Measurements from ENCODE around the gene TMEM185B. TPM values are rescaled to one million over a fixed set of nuclear protein-coding genes. Genes with fewer than 3 reads are reported as not detected.

The TMEM185B gene
- total RNA-seq, 1 donor from 2014 or later: 27.9 TPM

DNA sequence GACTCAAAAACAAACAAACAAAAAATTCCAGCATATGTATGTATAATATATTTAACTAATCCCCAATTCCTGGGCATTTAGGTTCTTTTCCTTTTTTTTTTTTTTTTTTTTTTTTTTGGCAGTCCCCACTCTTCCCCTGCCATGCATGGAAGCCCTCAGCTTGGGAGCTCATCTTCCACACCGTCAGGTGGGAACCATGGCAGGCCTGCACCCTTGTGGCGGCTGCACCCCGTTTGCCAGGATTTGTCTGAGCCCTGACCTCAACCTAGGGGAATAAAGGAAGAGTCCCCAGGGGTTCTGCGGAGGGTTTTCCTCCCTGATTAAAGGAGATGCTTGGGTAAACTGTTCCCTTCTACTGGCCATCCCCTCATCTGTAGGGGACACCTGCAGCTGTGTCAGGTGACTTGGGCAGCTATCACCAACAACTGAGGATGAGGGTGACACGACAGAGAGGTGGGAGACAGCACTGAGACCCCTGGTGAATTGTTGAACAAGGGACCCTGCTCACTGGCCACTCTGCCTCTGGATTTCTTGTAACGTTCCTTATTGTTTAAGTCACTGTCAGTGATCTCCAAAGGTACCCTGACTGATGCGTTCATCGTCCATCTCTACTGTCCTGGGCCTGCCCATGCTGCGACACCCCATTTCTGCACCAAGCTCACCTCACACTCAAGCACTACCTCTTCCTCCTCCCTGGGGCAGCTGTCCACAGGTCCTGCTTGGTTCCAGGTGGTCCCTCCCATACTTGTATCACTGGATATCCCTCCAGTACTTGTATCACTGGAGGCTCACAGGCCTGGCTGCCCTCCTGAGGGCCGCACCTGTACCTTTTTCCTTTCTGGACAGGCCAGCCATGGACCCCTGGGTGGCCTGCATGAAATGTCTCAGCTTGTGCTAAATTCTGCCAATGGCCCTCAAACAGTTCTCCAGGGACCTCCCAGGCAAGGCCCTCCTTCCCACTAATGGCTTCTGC lies 14.5 kb downstream of the TMEM185B start:
- Histone ChIP-seq H3K4me1 (ENCODE audit: insufficient read depth, low read length) (no peaks in the 10 kb centered on the region), H3K27me3 (ENCODE audit: insufficient read depth, low read length) (no peaks in the 10 kb centered on the region), H2AFZ (ENCODE audit: low read depth, low read length) (no peak overlapping the region), H3K9ac (ENCODE audit: low read length) (no peak overlapping the region), H3K79me2 (ENCODE audit: insufficient read depth, low read length) (no peaks in the 10 kb centered on the region), H3K4me3 (ENCODE audit: insufficient read depth, low read depth, low read length) (no peak overlapping the region), H3K4me2 (ENCODE audit: low read length) (no peak overlapping the region), H3K9me3 (ENCODE audit: insufficient read depth, low read depth, low read length) (no peaks in the 10 kb centered on the region), H3K36me3 (ENCODE audit: insufficient read depth, low read length) (no peaks in the 10 kb centered on the region), H3K27ac (ENCODE audit: low read depth, low read length) (no peak overlapping the region), H4K20me1 (ENCODE audit: insufficient read depth, low read length) (no peaks in the 10 kb centered on the region)
- TF ChIP-seq, protein P1, sequence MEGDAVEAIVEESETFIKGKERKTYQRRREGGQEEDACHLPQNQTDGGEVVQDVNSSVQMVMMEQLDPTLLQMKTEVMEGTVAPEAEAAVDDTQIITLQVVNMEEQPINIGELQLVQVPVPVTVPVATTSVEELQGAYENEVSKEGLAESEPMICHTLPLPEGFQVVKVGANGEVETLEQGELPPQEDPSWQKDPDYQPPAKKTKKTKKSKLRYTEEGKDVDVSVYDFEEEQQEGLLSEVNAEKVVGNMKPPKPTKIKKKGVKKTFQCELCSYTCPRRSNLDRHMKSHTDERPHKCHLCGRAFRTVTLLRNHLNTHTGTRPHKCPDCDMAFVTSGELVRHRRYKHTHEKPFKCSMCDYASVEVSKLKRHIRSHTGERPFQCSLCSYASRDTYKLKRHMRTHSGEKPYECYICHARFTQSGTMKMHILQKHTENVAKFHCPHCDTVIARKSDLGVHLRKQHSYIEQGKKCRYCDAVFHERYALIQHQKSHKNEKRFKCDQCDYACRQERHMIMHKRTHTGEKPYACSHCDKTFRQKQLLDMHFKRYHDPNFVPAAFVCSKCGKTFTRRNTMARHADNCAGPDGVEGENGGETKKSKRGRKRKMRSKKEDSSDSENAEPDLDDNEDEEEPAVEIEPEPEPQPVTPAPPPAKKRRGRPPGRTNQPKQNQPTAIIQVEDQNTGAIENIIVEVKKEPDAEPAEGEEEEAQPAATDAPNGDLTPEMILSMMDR (IDR thresholded peaks at IDR 0.05; ENCODE audit: insufficient read depth, low read depth, low read length): no peak
- TF ChIP-seq EZH2 (IDR thresholded peaks at IDR 0.05; ENCODE audit: insufficient read depth, low read length): no peak
- H3K27ac Mint-ChIP-seq (ENCODE audit: unreplicated experiment): no peak overlapping the region
- H3K27me3 Mint-ChIP-seq (ENCODE audit: low read depth, unreplicated experiment): peaks cover 13% of the 10 kb centered on the region
- DNase-seq (ENCODE audit: low read depth): no peak
- no peaks in the 10 kb centered on the region for H3K9me3 Mint-ChIP-seq (ENCODE audit: unreplicated experiment)
- no peak overlapping the region for H3K4me3 Mint-ChIP-seq (ENCODE audit: unreplicated experiment)
- no peaks in the 10 kb centered on the region for H3K4me1 Mint-ChIP-seq (ENCODE audit: low read depth, unreplicated experiment)
- H3K36me3 Mint-ChIP-seq (ENCODE audit: low read depth, unreplicated experiment): peaks cover 2% of the 10 kb centered on the region
- no peak for FAIRE-seq

DNA sequence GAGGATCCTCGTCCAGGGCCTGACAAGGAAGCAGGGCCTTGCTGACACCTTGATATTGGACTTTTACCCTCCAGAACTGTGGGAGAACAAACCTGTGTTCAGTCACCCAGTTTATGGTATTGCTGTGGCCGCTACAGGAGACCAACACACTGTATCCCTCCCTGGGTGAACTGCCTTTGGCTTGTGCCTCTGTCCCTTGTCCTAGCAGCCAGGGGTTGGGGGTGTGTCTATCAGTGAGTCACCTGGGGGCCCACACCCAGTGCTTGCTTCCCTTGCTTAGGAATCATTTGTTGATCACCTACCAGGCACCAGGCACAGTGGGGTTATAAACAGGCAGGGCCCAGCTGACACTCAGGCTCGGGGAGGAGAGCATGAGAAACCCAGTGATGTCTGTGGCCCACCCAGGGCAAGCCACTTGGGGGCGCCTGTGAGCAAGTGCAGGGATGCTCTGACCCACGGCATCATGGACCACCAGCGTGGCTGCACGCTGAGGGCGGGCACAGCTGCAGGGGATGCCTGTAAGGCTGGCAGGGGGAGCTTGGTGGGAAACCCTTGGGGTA lies 17.1 kb downstream of the TMEM185B start:
- Histone ChIP-seq H3K79me2 (ENCODE audit: insufficient read depth, low read length) (no peaks in the 10 kb centered on the region), H3K36me3 (ENCODE audit: insufficient read depth, low read length) (no peaks in the 10 kb centered on the region), H3K4me3 (ENCODE audit: insufficient read depth, low read depth, low read length) (no peak overlapping the region), H3K9ac (ENCODE audit: low read length) (no peak overlapping the region), H3K4me1 (ENCODE audit: insufficient read depth, low read length) (no peaks in the 10 kb centered on the region), H3K4me2 (ENCODE audit: low read length) (no peak overlapping the region), H4K20me1 (ENCODE audit: insufficient read depth, low read length) (no peaks in the 10 kb centered on the region), H3K27me3 (ENCODE audit: insufficient read depth, low read length) (no peaks in the 10 kb centered on the region), H2AFZ (ENCODE audit: low read depth, low read length) (no peak overlapping the region), H3K9me3 (ENCODE audit: insufficient read depth, low read depth, low read length) (no peaks in the 10 kb centered on the region), H3K27ac (ENCODE audit: low read depth, low read length) (no peak overlapping the region)
- Mint-ChIP-seq H3K4me3 (ENCODE audit: unreplicated experiment) (no peak overlapping the region), H3K9me3 (ENCODE audit: unreplicated experiment) (no peaks in the 10 kb centered on the region), H3K27me3 (ENCODE audit: low read depth, unreplicated experiment) (peaks cover 24% of the 10 kb centered on the region), H3K4me1 (ENCODE audit: low read depth, unreplicated experiment) (no peaks in the 10 kb centered on the region), H3K27ac (ENCODE audit: unreplicated experiment) (no peak overlapping the region), H3K36me3 (ENCODE audit: low read depth, unreplicated experiment) (peaks cover 2% of the 10 kb centered on the region)
- no peak for FAIRE-seq
- DNase-seq (ENCODE audit: low read depth): no peak
- TF ChIP-seq, protein P1 (IDR thresholded peaks at IDR 0.05; ENCODE audit: insufficient read depth, low read depth, low read length): no peak
- no peak for TF ChIP-seq EZH2 (IDR thresholded peaks at IDR 0.05; ENCODE audit: insufficient read depth, low read length)

Data from astrocyte (in vitro differentiated cells and primary cell).